ENCODE measurements around the gene KHDRBS2. TPM values are rescaled to one million over a fixed set of nuclear protein-coding genes. Genes with fewer than 3 reads are reported as not detected.
A peak's percentile ranks its signal among the peaks of the same experiment; 100 is the strongest.

Gene KHDRBS2
- total RNA-seq, 1 experiment from 2014 or later: 2.7 TPM

- no peak for TF ChIP-seq CTCF (conservative IDR thresholded peaks at IDR 0.05)
- Histone ChIP-seq H3K14ac (ENCODE audit: insufficient read depth, low read length) (no peak overlapping the region), H3K4me1 (ENCODE audit: insufficient read depth, low read length) (0 out of 2 replicates have a peak, but pooled peaks cover 2% of the 10 kb centered on the region), H3K9ac (ENCODE audit: extremely low read depth, insufficient read length, low read length) (no peak overlapping the region), H3K4ac (ENCODE audit: low read depth, low read length) (no peak overlapping the region), H3K4me2 (ENCODE audit: insufficient read depth, insufficient read length, low read length) (no peak overlapping the region), H4K91ac (ENCODE audit: insufficient read length, low read depth, low read length) (no peak overlapping the region), H3T11ph (ENCODE audit: low read length) (no peak overlapping the region), H4K8ac (replicated peaks; ENCODE audit: insufficient read length, low read depth, low read length) (no peak overlapping the region), H3K9me3 (ENCODE audit: control insufficient read depth, low read depth, low read length) (no peaks in the 10 kb centered on the region), H3K79me2 (ENCODE audit: insufficient read depth, low read length) (peaks cover 5% of the 10 kb centered on the region; the same call in 1 of the 2 replicates), H2AK5ac (ENCODE audit: insufficient read length, low read length) (no peak overlapping the region), H2BK5ac (ENCODE audit: insufficient read length, low read length) (no peak overlapping the region), H3K23me2 (ENCODE audit: insufficient read length, low read depth, low read length, poor library complexity, severe bottlenecking) (peaks cover 5% of the 10 kb centered on the region), H4K5ac (ENCODE audit: insufficient read length, low read depth, low read length) (no peak overlapping the region), H2BK120ac (ENCODE audit: low read depth, low read length, poor library complexity, severe bottlenecking) (no peak overlapping the region), H3K27me3 (ENCODE audit: insufficient read depth, low read length) (no peaks in the 10 kb centered on the region; the same call in 1 of the 2 replicates), H4K20me1 (ENCODE audit: control insufficient read depth, insufficient read depth, insufficient read length) (no peaks in the 10 kb centered on the region), H3K56ac (ENCODE audit: insufficient read length, low read depth, low read length) (no peak overlapping the region), H3K27ac (ENCODE audit: insufficient read length, low read depth, low read length) (no peak overlapping the region), H3K79me1 (ENCODE audit: insufficient read depth, low read depth, low read length, poor library complexity, severe bottlenecking) (no peaks in the 10 kb centered on the region), H2BK20ac (ENCODE audit: low read depth, low read length, poor library complexity, severe bottlenecking) (no peak overlapping the region), H3K18ac (ENCODE audit: insufficient read length, low read depth, low read length) (no peak overlapping the region), H3K23ac (ENCODE audit: insufficient read length, low read depth, low read length) (no peak overlapping the region), H2BK15ac (ENCODE audit: low read depth, low read length) (no peak overlapping the region), H2BK12ac (ENCODE audit: insufficient read length, low read depth, low read length) (no peak overlapping the region), H2AFZ (ENCODE audit: low read length) (no peak overlapping the region)
- Mint-ChIP-seq H3K4me1 (peaks cover 25 to 26% of the 10 kb centered on the region in 2 experiments), H3K36me3 (ENCODE audit: insufficient read depth in 1 of 3, low read depth in 3 of 3) (no peaks in the 10 kb centered on the region), H3K9me3 (no peaks in the 10 kb centered on the region), H3K4me3 (peak overlapping the region in 1 of 2 experiments; percentile 75; a peak in 4 of 5 replicates), H3K27ac (no peak overlapping the region), H3K27me3 (ENCODE audit: low read depth) (peaks cover 32% of the 10 kb centered on the region)
- no peak for DNase-seq
- WGBS (ENCODE audit: extremely low coverage, insufficient read length, low lambda C conversion rate): no CpG with 5 or more reads among the region's 2 CpGs
Measured at GRCh38 chr6:62283365-62283764, 2.7 kb downstream of the KHDRBS2 start.

Data from H9 (cell line).